Measurements from ENCODE around the gene SNED1. TPM values are rescaled to one million over a fixed set of nuclear protein-coding genes. Genes with fewer than 3 reads are reported as not detected.

The SNED1 gene
- polyA plus RNA-seq, 1 experiment, result 3.9 TPM

GRCh38 chr2:241139531-241140444, 141.4 kb downstream of the SNED1 start:
- TF ChIP-seq, protein P1, sequence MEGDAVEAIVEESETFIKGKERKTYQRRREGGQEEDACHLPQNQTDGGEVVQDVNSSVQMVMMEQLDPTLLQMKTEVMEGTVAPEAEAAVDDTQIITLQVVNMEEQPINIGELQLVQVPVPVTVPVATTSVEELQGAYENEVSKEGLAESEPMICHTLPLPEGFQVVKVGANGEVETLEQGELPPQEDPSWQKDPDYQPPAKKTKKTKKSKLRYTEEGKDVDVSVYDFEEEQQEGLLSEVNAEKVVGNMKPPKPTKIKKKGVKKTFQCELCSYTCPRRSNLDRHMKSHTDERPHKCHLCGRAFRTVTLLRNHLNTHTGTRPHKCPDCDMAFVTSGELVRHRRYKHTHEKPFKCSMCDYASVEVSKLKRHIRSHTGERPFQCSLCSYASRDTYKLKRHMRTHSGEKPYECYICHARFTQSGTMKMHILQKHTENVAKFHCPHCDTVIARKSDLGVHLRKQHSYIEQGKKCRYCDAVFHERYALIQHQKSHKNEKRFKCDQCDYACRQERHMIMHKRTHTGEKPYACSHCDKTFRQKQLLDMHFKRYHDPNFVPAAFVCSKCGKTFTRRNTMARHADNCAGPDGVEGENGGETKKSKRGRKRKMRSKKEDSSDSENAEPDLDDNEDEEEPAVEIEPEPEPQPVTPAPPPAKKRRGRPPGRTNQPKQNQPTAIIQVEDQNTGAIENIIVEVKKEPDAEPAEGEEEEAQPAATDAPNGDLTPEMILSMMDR (IDR thresholded peaks at IDR 0.05; ENCODE audit: insufficient read depth, low read depth, low read length), result no peak
- no peak for DNase-seq (ENCODE audit: low read depth)
- ChIA-PET CTCF (no interaction called here), POLR2A (no interaction called here)
- H3K27me3 ChIP-seq (ENCODE audit: control insufficient read depth, insufficient read depth, low read length), result no peaks in the 10 kb centered on the region
- no peaks in the 10 kb centered on the region; the same call in 1 of the 2 replicates for H3K36me3 ChIP-seq (ENCODE audit: control insufficient read depth, insufficient read depth, low read length)
- no peak overlapping the region for H3K4me3 ChIP-seq (ENCODE audit: low read depth, low read length)

GRCh38 chr2:241140445-241140840, 142.0 kb downstream of the SNED1 start:
- Histone ChIP-seq H3K27me3 (ENCODE audit: control insufficient read depth, insufficient read depth, low read length) (no peaks in the 10 kb centered on the region), H3K36me3 (ENCODE audit: control insufficient read depth, insufficient read depth, low read length) (no peaks in the 10 kb centered on the region; the same call in 1 of the 2 replicates), H3K4me3 (ENCODE audit: low read depth, low read length) (no peak overlapping the region)
- ChIA-PET CTCF (no interaction called here), POLR2A (no interaction called here)
- DNase-seq (ENCODE audit: low read depth), result no peak
- TF ChIP-seq, protein P1 (IDR thresholded peaks at IDR 0.05; ENCODE audit: insufficient read depth, low read depth, low read length), result no peak

DNA sequence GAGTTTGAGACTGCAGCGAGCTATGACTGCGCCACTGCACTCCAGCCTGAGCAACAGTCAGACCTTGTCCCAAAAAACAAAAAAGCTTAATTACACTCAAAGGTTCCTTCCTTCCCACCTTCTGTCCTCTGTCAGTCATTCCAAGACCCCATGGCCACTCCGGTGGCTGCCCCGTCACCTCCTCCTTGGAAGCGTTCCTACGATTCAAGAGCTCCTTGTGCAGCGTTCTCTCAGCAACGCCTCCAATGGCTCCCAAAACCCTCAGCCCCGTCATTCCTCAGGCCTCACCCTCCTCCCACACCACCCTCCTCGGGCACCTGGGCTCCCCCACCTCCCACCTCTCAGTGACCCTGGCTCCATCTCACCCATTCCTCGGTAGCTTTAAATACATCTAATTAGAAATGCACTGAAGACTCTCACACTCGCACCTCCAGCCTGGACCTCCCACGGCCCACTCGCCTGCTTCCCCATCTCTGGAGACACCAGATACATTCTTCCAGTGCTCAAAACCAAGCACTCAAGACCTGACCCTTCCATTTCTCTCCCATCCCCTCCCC, 142.9 kb downstream of the SNED1 start:
- no peaks in the 10 kb centered on the region for H3K27me3 ChIP-seq (ENCODE audit: control insufficient read depth, insufficient read depth, low read length)
- DNase-seq (ENCODE audit: low read depth), result no peak
- POLR2A ChIA-PET, result no interaction called here
- H3K4me3 ChIP-seq (ENCODE audit: low read depth, low read length), result no peak overlapping the region
- no peaks in the 10 kb centered on the region; the same call in 1 of the 2 replicates for H3K36me3 ChIP-seq (ENCODE audit: control insufficient read depth, insufficient read depth, low read length)
- CTCF ChIA-PET, result no interaction called here
- TF ChIP-seq, protein P1 (IDR thresholded peaks at IDR 0.05; ENCODE audit: insufficient read depth, low read depth, low read length), result no peak

- Histone ChIP-seq H3K27me3 (ENCODE audit: control insufficient read depth, insufficient read depth, low read length) (no peaks in the 10 kb centered on the region), H3K4me3 (ENCODE audit: low read depth, low read length) (no peak overlapping the region), H3K36me3 (ENCODE audit: control insufficient read depth, insufficient read depth, low read length) (no peaks in the 10 kb centered on the region; the same call in 1 of the 2 replicates)
- ChIA-PET POLR2A (no interaction called here), CTCF (no interaction called here)
- no peak for DNase-seq (ENCODE audit: low read depth)
- TF ChIP-seq, protein P1 (IDR thresholded peaks at IDR 0.05; ENCODE audit: insufficient read depth, low read depth, low read length), result no peak
These were observed 143.6 kb downstream of the SNED1 start for GRCh38 chr2:241142063-241142462.

DNA sequence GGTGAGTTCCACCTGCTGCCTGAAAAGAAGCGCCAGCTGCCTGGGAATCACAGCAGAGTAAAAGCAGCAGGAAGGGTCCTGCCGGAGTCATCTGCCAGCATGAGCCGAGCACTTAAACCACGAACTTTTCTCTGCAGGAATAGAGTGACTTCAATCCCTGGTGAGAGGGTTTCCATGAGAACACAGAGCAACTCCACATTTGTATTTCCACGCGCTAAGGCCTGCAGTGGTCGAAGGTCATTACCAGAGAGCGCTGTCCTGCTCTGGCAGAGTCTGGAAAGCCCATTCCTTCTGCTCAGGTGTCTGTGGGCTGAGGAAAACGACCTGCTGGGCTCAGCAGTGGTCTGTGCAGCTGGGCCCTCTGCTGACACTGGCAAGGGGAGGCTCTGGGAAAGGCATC, 144.2 kb downstream of the SNED1 start:
- TF ChIP-seq, protein P1 (IDR thresholded peaks at IDR 0.05; ENCODE audit: insufficient read depth, low read depth, low read length), result no peak
- Histone ChIP-seq H3K27me3 (ENCODE audit: control insufficient read depth, insufficient read depth, low read length) (no peaks in the 10 kb centered on the region), H3K36me3 (ENCODE audit: control insufficient read depth, insufficient read depth, low read length) (no peaks in the 10 kb centered on the region), H3K4me3 (ENCODE audit: low read depth, low read length) (no peak overlapping the region)
- CTCF ChIA-PET, result no interaction called here
- DNase-seq (ENCODE audit: low read depth), result no peak
- POLR2A ChIA-PET, result no interaction called here

All from BJ (cell line).